H1 (cell line): Measurements from ENCODE around the gene KDM5A. TPM values are rescaled to one million over a fixed set of nuclear protein-coding genes. Genes with fewer than 3 reads are reported as not detected.
A peak's percentile ranks its signal among the peaks of the same experiment; 100 is the strongest.

Experiments used
- CTCF ChIA-PET: fragments of 300-600 bp; sonication (Branson Sonifier 250); formaldehyde crosslinking; loops from one replicate; lab custom pipeline; 2021; ENCODE audit not compliant: partially characterized antibody; lab: Charles Lee
- POLR2A ChIA-PET: fragments of 300-600 bp; sonication (Branson Sonifier 250); formaldehyde crosslinking; loops from one replicate; lab custom pipeline; 2021; ENCODE audit warnings: inconsistent platforms; ENCODE audit not compliant: partially characterized antibody; lab: Charles Lee
- DNase-seq, 2 experiments: peaks; one replicate each; pipeline versions ENCODE4 v3.0.0 to v3.0.0-alpha.2; 2010 to 2022; ENCODE audit warnings: low spot score in 2 of 2, low read depth in 1 of 2, mixed read lengths in 1 of 2
- FAIRE-seq: peaks from 2 replicates; lab custom pipeline; 2011; peaks lifted over from hg19 to GRCh38; lab: Jason Lieb, UNC
- H2AFZ ChIP-seq: 2 replicates; pipeline ENCODE4 v1.8.1; 2012; ENCODE audit warnings: low read length, inconsistent platforms
- H2AK5ac ChIP-seq: 2 replicates; pipeline ENCODE4 v1.6.1; 2013; ENCODE audit warnings: low read depth, low read length
- H2BK120ac ChIP-seq: replicated peaks from 2 replicates; pipeline ENCODE3; 2013; ENCODE audit warnings: low read depth, low read length, inconsistent platforms
- H2BK12ac ChIP-seq: 2 replicates; pipeline ENCODE4 v1.6.1; 2013; ENCODE audit warnings: low read depth, low read length
- H2BK15ac ChIP-seq: 2 replicates; pipeline ENCODE4 v1.6.1; 2013; ENCODE audit warnings: low read length
- H2BK20ac ChIP-seq: 2 replicates; pipeline ENCODE4 v1.6.1; 2013; ENCODE audit warnings: low read length
- H2BK5ac ChIP-seq: 2 replicates; pipeline ENCODE4 v1.6.1; 2013; ENCODE audit warnings: low read depth, low read length
- H3K14ac ChIP-seq: 2 replicates; pipeline ENCODE4 v1.6.1; 2013; ENCODE audit warnings: inconsistent platforms; ENCODE audit not compliant: insufficient read length
- H3K18ac ChIP-seq: 2 replicates; pipeline ENCODE4 v1.6.1; 2013; ENCODE audit warnings: low read length; ENCODE audit errors: extremely low read depth
- H3K23ac ChIP-seq: 2 replicates; pipeline ENCODE4 v1.6.1; 2013; ENCODE audit warnings: inconsistent platforms; ENCODE audit not compliant: insufficient read length
- H3K23me2 ChIP-seq: 2 replicates; pipeline ENCODE4 v1.6.1; 2013; ENCODE audit warnings: low read depth, low read length
- H3K27ac ChIP-seq: 2 replicates; pipeline ENCODE4 v1.6.1; 2011; ENCODE audit warnings: low read depth, low read length, inconsistent platforms
- H3K27me3 ChIP-seq, 4 experiments: replicated peaks in 1 of 4; 1 replicate in 1 of 4; 2 replicates in 3 of 4; pipeline versions ENCODE4 v1.6.1 to v1.8.1; 2011 to 2013; ENCODE audit warnings: low read length in 3 of 4, mild to moderate bottlenecking in 3 of 4, inconsistent platforms in 2 of 4, mixed read lengths in 2 of 4, moderate library complexity in 1 of 4; ENCODE audit not compliant: control insufficient read depth in 3 of 4, insufficient read depth in 3 of 4; ENCODE audit errors: extremely low read depth in 1 of 4
- H3K36me3 ChIP-seq, 4 experiments: 2 replicates each; pipeline versions ENCODE4 v1.6.1 to v1.8.1; 2011 to 2013; ENCODE audit warnings: mild to moderate bottlenecking in 4 of 4, low read length in 3 of 4, moderate library complexity in 2 of 4, control low read depth in 1 of 4, inconsistent platforms in 1 of 4; ENCODE audit not compliant: insufficient read depth in 4 of 4, control insufficient read depth in 2 of 4
- H3K4ac ChIP-seq: replicated peaks from 2 replicates; pipeline ENCODE3; 2013; ENCODE audit warnings: low read length, low read depth, mixed read lengths, inconsistent platforms; ENCODE audit not compliant: insufficient read length
- H3K4me1 ChIP-seq, 4 experiments: replicated peaks in 1 of 4; 1 replicate in 1 of 4; 2 replicates in 3 of 4; pipeline versions ENCODE4 v1.6.1 to v1.8.1; 2011 to 2013; ENCODE audit warnings: low read length in 3 of 4, inconsistent platforms in 2 of 4, mixed read lengths in 1 of 4; ENCODE audit not compliant: insufficient read depth in 4 of 4, control insufficient read depth in 3 of 4
- H3K4me2 ChIP-seq, 2 experiments: 2 replicates each; pipeline versions ENCODE4 v1.6.1 to v1.8.1; 2011 to 2013; ENCODE audit warnings: low read depth in 2 of 2, low read length in 2 of 2, control low read depth in 1 of 2, inconsistent platforms in 1 of 2, mild to moderate bottlenecking in 1 of 2; ENCODE audit not compliant: insufficient read depth in 1 of 2
- H3K4me3 ChIP-seq, 4 experiments: fragments of 200-600, 300-600 bp in 1 of 4; sonication (generic), shearing (Covaris generic), sonication (Bioruptor Twin) in 1 of 4; 2 replicates each; pipeline versions ENCODE4 v1.5.1 to v1.8.1; 2011 to 2016; ENCODE audit warnings: low read length in 4 of 4, low read depth in 3 of 4, control low read depth in 2 of 4, inconsistent platforms in 2 of 4, mild to moderate bottlenecking in 2 of 4, mixed read lengths in 1 of 4, moderate library complexity in 1 of 4; ENCODE audit not compliant: insufficient read depth in 2 of 4; ENCODE audit errors: extremely low read depth in 1 of 4
- H3K56ac ChIP-seq: replicated peaks from 2 replicates; pipeline ENCODE3; 2013; ENCODE audit warnings: low read depth, mild to moderate bottlenecking, mixed read lengths, low read length, inconsistent platforms; ENCODE audit not compliant: insufficient read length
- H3K79me1 ChIP-seq: 2 replicates; pipeline ENCODE4 v1.6.1; 2013; ENCODE audit warnings: low read depth, low read length, control low read depth
- H3K79me2 ChIP-seq, 2 experiments: 2 replicates each; pipeline versions ENCODE4 v1.6.1 to v1.8.1; 2012 to 2013; ENCODE audit warnings: low read length in 2 of 2, mild to moderate bottlenecking in 2 of 2, inconsistent platforms in 1 of 2; ENCODE audit not compliant: insufficient read depth in 2 of 2, control insufficient read depth in 1 of 2
- H3K9ac ChIP-seq, 4 experiments: replicated peaks in 1 of 4; 1 replicate in 1 of 4; 2 replicates in 3 of 4; pipeline versions ENCODE4 v1.6.1 to v1.8.1; 2011 to 2013; ENCODE audit warnings: low read depth in 3 of 4, low read length in 3 of 4, control low read depth in 2 of 4, mild to moderate bottlenecking in 2 of 4, moderate library complexity in 2 of 4, inconsistent platforms in 1 of 4; ENCODE audit errors: extremely low read depth in 1 of 4
- H3K9me3 ChIP-seq, 2 experiments: 2 replicates each; pipeline versions ENCODE4 v1.6.1 to v1.8.1; 2012 to 2013; ENCODE audit warnings: mild to moderate bottlenecking in 2 of 2, moderate library complexity in 2 of 2, control low read depth in 1 of 2, inconsistent platforms in 1 of 2, low read depth in 1 of 2, low read length in 1 of 2, mixed read lengths in 1 of 2; ENCODE audit not compliant: insufficient read depth in 2 of 2
- H4K20me1 ChIP-seq, 2 experiments: replicated peaks in 1 of 2; 2 replicates each; pipeline versions ENCODE3 to v1.8.1; 2011 to 2013; ENCODE audit warnings: inconsistent platforms in 2 of 2, low read length in 2 of 2, mild to moderate bottlenecking in 1 of 2; ENCODE audit not compliant: insufficient read depth in 2 of 2, control insufficient read depth in 1 of 2
- H4K5ac ChIP-seq: 2 replicates; pipeline ENCODE4 v1.6.1; 2013; ENCODE audit warnings: low read length, low read depth, mixed read lengths, inconsistent platforms; ENCODE audit not compliant: insufficient read length
- H4K8ac ChIP-seq: 2 replicates; pipeline ENCODE4 v1.8.0; 2013; ENCODE audit warnings: mild to moderate bottlenecking, moderate library complexity, low read length, inconsistent platforms; ENCODE audit not compliant: insufficient read depth; ENCODE audit errors: extremely low read depth
- H4K91ac ChIP-seq: replicated peaks from 2 replicates; pipeline ENCODE3; 2013; ENCODE audit warnings: low read length, mixed read lengths, inconsistent platforms; ENCODE audit not compliant: insufficient read length
- FOSL1 ChIP-seq: IDR thresholded peaks from 2 replicates; pipeline ENCODE4 v1.6.1; 2011; ENCODE audit warnings: mild to moderate bottlenecking, low read depth, low read length, moderate library complexity; ENCODE audit not compliant: insufficient read depth
- GTF2F1 ChIP-seq: IDR thresholded peaks from 2 replicates; pipeline ENCODE4 v1.6.1; 2012; ENCODE audit warnings: low read depth, low read length, improper control_type of control experiment, borderline replicate concordance
- YY1 ChIP-seq: IDR thresholded peaks from 2 replicates; pipeline ENCODE4 v1.6.1; 2011; ENCODE audit warnings: low read depth, mild to moderate bottlenecking, low read length
- WGBS, 2 experiments: shearing (Covaris generic) in 1 of 2; methylation state at CpG; one replicate each; pipeline versions ENCODE4 v1.1.6 to v1.1.7; 2013 to 2015; ENCODE audit warnings: low lambda C conversion rate in 2 of 2, mixed read lengths in 2 of 2, inconsistent platforms in 1 of 2, low coverage in 1 of 2, missing lambda C conversion rate in 1 of 2; ENCODE audit not compliant: insufficient replicate concordance in 2 of 2, insufficient coverage in 1 of 2, insufficient read length in 1 of 2; ENCODE audit errors: extremely low coverage in 1 of 2, missing lambda C conversion rate in 1 of 2; 5-methylcytosine and 5-hydroxymethylcytosine counted together
- polyA plus RNA-seq, 7 experiments: library from polyadenylated mRNA; depleted of rRNA in 3 of 7; stranded (reverse) in 5 of 7; unstranded in 2 of 7; fragments of >200 nt in 5 of 7; fragments of 200-250 nt in 2 of 7; gene quantifications; 1 replicate in 5 of 7; 2 replicates in 1 of 7; 4 replicates in 1 of 7; pipeline versions ENCODE4 v1.2.1 to v1.2.3, GENCODE V29; 2011 to 2013; ENCODE audit warnings: missing spikeins in 2 of 7, mixed read lengths in 2 of 7
- total RNA-seq: library from RNA; stranded (reverse); fragmentation: NEBNext Ultra II Directional; extraction: Animal tissue kit (Norgen Biotek cat#: 25700); gene quantifications from 2 replicates; pipeline ENCODE4 v1.2.1, GENCODE V29; 2021
- TF ChIP-seq, protein P1 (sequence below): IDR thresholded peaks from 2 replicates; pipeline ENCODE4 v1.6.1; 2012; ENCODE audit warnings: inconsistent platforms

KDM5A gene
- total and polyA plus RNA-seq, 2 of the 8 experiments (the other 6 are each of a cell fraction or from before 2014, with no cell fraction given): 6.3 to 36.9 TPM

GRCh38 chr12:268483-268840, 120.7 kb downstream of the KDM5A start:
- no peak overlapping the region for H4K8ac ChIP-seq
- H3K27me3 ChIP-seq: no peaks in the 10 kb centered on the region
- H3K79me2 ChIP-seq: no peaks in the 10 kb centered on the region
- no peak overlapping the region for H4K91ac ChIP-seq
- WGBS, 2 experiments: 88% methylated on average over 7 of the region's 7 CpGs; no CpG with 5 or more reads in 1 of the 2 experiments
- no peak overlapping the region for H3K18ac ChIP-seq
- H3K27ac ChIP-seq: no peak overlapping the region
- no peak for DNase-seq
- H2BK5ac ChIP-seq: no peak overlapping the region
- no peaks in the 10 kb centered on the region for H3K36me3 ChIP-seq
- POLR2A ChIA-PET: interaction anchor here (1.0 to 1.4 kb wide), 2 partner anchors 35 to 97 kb away, joined by 3 read pairs; no protein-coding TSS in a partner anchor
- no peak for FAIRE-seq
- no peak overlapping the region for H2BK15ac ChIP-seq
- H4K5ac ChIP-seq: no peak overlapping the region
- no peaks in the 10 kb centered on the region for H3K23me2 ChIP-seq
- H3K4me2 ChIP-seq: no peak overlapping the region
- no peaks in the 10 kb centered on the region for H4K20me1 ChIP-seq
- CTCF ChIA-PET: interaction anchor here (1.2 kb wide), 1 partner anchor 48 kb away, joined by 5 read pairs; no protein-coding TSS in a partner anchor
- no peak overlapping the region for H3K4me3 ChIP-seq
- no peak overlapping the region for H2AFZ ChIP-seq
- H2BK20ac ChIP-seq: no peak overlapping the region
- no peak overlapping the region for H3K14ac ChIP-seq
- H2BK12ac ChIP-seq: no peak overlapping the region
- H3K4me1 ChIP-seq: no peaks in the 10 kb centered on the region
- no peaks in the 10 kb centered on the region for H3K79me1 ChIP-seq
- H2AK5ac ChIP-seq: no peak overlapping the region
- no peak overlapping the region for H2BK120ac ChIP-seq
- H3K9me3 ChIP-seq: no peaks in the 10 kb centered on the region
- peak overlapping the region; percentile 54 for H3K56ac ChIP-seq
- no peak overlapping the region for H3K4ac ChIP-seq
- H3K9ac ChIP-seq: no peak overlapping the region
- H3K23ac ChIP-seq: no peak overlapping the region
- TF ChIP-seq, protein P1, sequence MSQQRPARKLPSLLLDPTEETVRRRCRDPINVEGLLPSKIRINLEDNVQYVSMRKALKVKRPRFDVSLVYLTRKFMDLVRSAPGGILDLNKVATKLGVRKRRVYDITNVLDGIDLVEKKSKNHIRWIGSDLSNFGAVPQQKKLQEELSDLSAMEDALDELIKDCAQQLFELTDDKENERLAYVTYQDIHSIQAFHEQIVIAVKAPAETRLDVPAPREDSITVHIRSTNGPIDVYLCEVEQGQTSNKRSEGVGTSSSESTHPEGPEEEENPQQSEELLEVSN: no peak
- TF ChIP-seq FOSL1 (no peak), GTF2F1 (no peak), YY1 (no peak)
